ENCODE data around the gene TRMT1. TPM values are rescaled to one million over a fixed set of nuclear protein-coding genes. Genes with fewer than 3 reads are reported as not detected.

TRMT1 gene
- total and polyA plus RNA-seq, 2 of the 8 experiments (the other 6 are each of a cell fraction or from before 2014, with no cell fraction given): 77.4 to 99.3 TPM

- TF ChIP-seq SIX5 (IDR thresholded peaks at IDR 0.05; ENCODE audit: low read depth, low read length) (no peak), SIRT6 (IDR thresholded peaks at IDR 0.05; ENCODE audit: low read length) (no peak), KDM1A (IDR thresholded peaks at IDR 0.05; ENCODE audit: borderline replicate concordance, low read length) (no peak), SP2 (IDR thresholded peaks at IDR 0.05; ENCODE audit: low read length) (no peak), JUN (IDR thresholded peaks at IDR 0.05; ENCODE audit: low read depth, low read length) (no peak), MAX (IDR thresholded peaks at IDR 0.05) (peak; percentile 14; the same call in 1 of the 2 replicates), NANOG (IDR thresholded peaks at IDR 0.05; ENCODE audit: insufficient read depth, low read depth, low read length, poor library complexity, severe bottlenecking) (no peak), CBX5 (IDR thresholded peaks at IDR 0.05; ENCODE audit: low read depth, low read length) (no peak), RXRA (IDR thresholded peaks at IDR 0.05; ENCODE audit: insufficient read depth, low read depth, low read length) (no peak), RNF2 (IDR thresholded peaks at IDR 0.05; ENCODE audit: borderline replicate concordance, low read depth, low read length, missing control alignments, poor library complexity, severe bottlenecking) (no peak)
Measured at GRCh38 chr19:13163609-13164342, 47.2 kb upstream of the TRMT1 start (continued).

All from H1 (cell line).